Vagina (tissue), 2 donors: ENCODE measurements around the gene CD40.

Experiments
- POLR2A ChIP-seq, 2 donors: fragments of 450-650 bp; IDR thresholded peaks; one replicate each; pipeline ENCODE4 v1.6.1; 2017; ENCODE audit warnings: antibody characterized with exemption in 2 of 2, mild to moderate bottlenecking in 2 of 2, moderate library complexity in 2 of 2
- POLR2AphosphoS5 ChIP-seq, 2 donors: sonication (generic); formaldehyde crosslinking; IDR thresholded peaks; one replicate each; pipeline ENCODE4 v1.9.0; 2017; ENCODE audit warnings: antibody characterized with exemption in 2 of 2, mild to moderate bottlenecking in 2 of 2, low read depth in 1 of 2; ENCODE audit not compliant: insufficient read depth in 1 of 2
- TF ChIP-seq, protein P1 (sequence below), 3 experiments: fragments of 450-650 bp in 2 of 3; fragments of 200-600 bp in 1 of 3; sonication (generic) in 1 of 3; IDR thresholded peaks; one replicate each; pipeline ENCODE4 v1.5.1; 2017 to 2019; ENCODE audit warnings: antibody characterized with exemption in 3 of 3, mild to moderate bottlenecking in 2 of 3, moderate library complexity in 2 of 3

DNA sequence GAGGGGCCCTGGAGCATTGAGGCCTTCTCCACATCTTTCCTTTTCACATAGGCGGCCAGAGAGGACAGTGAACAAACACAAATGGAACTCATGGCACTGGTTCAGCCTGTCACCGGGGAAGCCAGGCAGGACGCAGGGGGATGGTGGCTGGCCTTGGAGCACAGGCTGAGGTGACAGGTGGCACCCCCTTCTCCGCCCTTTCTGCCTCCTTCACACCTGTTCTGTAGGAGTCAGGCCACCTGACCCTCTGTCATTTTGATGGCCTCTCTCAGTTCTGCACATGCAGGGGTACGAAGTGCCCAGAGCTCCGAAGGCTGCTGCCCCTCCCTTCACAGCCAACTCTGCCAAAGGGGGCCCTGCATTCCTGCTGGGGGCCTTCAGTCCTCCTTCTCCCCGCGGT, 60.8 kb downstream of the CD40 start:
- TF ChIP-seq, protein P1, sequence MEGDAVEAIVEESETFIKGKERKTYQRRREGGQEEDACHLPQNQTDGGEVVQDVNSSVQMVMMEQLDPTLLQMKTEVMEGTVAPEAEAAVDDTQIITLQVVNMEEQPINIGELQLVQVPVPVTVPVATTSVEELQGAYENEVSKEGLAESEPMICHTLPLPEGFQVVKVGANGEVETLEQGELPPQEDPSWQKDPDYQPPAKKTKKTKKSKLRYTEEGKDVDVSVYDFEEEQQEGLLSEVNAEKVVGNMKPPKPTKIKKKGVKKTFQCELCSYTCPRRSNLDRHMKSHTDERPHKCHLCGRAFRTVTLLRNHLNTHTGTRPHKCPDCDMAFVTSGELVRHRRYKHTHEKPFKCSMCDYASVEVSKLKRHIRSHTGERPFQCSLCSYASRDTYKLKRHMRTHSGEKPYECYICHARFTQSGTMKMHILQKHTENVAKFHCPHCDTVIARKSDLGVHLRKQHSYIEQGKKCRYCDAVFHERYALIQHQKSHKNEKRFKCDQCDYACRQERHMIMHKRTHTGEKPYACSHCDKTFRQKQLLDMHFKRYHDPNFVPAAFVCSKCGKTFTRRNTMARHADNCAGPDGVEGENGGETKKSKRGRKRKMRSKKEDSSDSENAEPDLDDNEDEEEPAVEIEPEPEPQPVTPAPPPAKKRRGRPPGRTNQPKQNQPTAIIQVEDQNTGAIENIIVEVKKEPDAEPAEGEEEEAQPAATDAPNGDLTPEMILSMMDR (IDR thresholded peaks at IDR 0.05), result no peak
- TF ChIP-seq POLR2AphosphoS5 (IDR thresholded peaks at IDR 0.05; ENCODE audit: insufficient read depth in 1 of 2, low read depth in 1 of 2) (no peak), POLR2A (IDR thresholded peaks at IDR 0.05) (no peak)
